Non-pigmented ciliary epithelial cell (primary cell): ENCODE measurements around the gene WDR70.
"Not testable (repeated sequence)": the region's sequence is repeated elsewhere in the genome, so short reads cannot be mapped to it uniquely, and the experiment has no call there.

Experiments
- DNase-seq: peaks from one replicate; pipeline ENCODE4 v3.0.0-alpha.2; 2010; ENCODE audit warnings: low read depth

Gene WDR70

DNA sequence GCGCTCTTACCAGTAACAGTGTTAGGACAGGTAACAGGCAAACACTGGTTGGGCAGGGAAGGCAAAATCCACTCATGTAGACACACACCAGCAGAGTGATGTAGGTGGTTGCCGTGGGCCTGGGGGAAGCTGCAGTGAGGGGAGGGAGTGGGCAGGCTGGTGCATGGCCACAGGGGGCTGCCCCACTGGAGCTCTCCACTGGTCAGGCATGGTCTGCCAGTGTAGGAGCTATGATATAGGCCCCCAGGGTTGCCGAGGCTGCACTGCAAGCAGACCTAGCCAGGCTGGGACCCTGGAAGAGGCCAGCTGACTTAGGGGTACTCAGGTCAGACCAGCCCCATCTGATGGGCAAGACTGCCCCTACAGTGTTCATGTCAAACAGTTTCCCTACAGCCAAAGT lies 306.1 kb downstream of the WDR70 start:
- DNase-seq = no peak

DNA sequence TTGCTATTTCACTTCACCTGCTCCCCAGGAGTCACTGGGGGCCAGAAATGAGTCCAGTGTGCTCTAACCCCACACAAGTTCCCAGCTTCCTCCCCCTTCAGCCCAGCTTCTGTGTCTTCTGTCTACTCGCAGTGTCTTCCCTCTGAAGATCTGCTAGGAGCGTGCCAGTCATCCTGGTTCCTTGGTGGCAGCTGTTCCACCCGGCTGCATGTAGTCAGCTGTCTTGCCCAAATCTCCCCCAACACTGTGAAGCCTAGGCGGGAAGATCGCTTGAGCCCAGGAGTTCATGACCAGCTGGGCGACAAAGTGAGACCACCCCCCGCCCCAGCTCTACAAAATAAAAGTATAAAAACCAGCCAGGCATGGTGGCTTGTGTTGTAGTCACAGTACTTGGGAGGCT lies 306.7 kb downstream of the WDR70 start:
- DNase-seq = no peak

DNA sequence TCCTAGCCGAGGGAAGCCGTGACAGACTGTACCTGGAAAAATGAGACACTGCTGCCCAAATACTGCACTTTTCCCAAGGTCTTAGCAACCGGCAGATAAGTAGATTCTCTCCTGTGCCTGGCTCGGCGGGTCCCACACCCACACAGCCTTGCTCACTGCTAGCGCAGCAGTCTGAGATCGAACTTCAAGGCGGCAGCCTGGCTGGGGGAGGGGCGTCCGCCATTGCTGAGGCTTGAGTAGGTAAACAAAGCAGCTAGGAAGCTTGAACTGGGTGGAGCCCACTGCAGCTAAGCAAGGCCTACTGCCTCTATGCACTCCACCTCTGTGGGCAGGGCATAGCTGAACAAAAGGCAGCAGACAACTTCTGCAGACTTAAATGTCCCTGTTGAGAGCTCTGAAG lies 309.8 kb downstream of the WDR70 start:
- not testable (repeated sequence) for DNase-seq

DNA sequence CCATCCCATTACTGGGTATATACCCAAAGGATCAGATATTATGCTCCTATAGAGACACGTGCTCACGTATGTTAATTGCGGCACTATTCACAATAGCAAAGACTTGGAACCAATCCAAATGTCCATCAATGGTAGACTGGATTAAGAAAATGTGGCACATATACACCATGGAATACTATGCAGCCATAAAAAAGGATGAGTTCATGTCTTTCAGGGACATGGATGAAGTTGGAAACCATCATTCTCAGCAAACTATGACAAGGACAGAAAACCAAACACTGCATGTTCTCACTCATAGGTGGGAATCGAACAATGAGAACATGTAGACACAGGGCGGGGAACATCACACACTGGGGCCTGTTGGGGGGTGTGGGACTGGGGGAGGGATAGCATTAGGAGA lies 315.2 kb downstream of the WDR70 start:
- not testable (repeated sequence) for DNase-seq

DNA sequence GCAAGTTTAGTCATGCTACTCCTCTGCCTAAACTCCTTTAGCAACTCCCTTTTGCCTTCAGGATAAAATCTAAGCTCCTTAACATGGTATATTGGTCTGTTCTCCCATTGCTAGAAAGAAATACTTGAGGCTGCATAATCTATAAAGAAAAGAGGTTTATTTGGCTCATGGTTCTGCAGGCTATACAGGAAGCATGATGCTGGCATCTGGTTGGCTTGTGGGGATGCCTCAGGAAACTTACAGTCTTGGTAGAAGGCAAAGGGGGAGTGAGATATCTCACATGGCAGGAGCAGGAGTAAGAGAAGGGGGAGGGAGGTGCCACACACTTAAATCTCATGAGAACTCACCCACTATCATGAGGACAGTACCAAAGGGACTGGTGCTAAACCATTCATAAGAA lies 315.7 kb downstream of the WDR70 start:
- DNase-seq = no peak

DNA sequence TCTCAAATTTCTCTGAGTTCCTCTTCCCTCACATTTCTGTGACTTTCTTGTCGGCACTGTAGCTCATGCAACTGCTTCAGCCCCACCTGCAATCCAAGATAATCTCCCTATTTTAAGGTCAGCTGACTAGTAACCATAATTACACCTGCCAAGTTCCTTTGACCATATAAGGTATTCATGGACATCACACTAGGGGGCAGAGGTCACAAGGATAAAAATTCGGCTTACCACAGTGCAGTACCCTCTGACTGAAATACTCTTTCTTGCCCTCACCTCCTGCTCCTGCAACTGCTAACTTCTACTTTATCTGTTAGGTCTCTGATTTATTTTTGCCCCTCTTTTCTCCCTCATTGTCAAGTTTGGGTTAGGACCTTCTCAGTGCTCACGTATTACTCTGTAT lies 316.5 kb downstream of the WDR70 start:
- no peak for DNase-seq

DNA sequence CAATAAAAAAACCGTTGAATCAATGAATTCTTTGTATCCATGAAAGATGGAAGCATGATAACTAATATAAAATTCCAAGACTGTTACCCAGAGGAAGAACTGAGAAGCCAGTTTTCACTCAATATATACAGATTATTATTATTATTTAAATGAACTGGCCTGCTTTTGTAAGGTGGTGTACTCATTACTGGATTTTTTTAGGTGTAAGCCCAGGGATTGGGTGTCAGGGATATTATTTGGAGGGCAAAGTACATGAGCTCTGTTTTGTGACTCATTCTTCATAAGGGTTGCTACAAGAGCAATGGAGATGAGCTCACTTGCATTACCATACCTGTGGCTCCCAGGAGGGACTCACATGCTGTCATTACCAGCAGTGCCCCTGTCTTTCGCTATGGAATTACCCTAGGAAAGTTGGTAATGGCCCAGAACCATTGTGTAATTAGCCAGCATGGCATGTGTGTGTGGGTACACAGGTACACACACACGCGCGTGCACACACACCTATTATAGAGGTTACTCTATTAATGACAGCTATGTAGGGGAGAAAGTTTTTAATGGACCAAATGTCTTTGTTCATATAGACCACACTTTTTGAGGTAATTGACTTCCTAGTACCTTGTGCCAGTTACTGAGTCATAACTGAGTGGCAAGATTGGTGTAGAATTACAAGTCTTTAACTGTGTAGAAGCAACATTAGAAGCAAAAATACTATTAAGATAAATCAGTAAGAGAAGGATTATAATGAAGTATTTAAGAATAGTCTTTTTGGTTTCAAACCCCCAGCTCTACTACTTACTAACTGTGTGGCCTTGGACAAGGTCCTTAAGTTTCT lies 317.3 kb downstream of the WDR70 start:
- DNase-seq = no peak

DNA sequence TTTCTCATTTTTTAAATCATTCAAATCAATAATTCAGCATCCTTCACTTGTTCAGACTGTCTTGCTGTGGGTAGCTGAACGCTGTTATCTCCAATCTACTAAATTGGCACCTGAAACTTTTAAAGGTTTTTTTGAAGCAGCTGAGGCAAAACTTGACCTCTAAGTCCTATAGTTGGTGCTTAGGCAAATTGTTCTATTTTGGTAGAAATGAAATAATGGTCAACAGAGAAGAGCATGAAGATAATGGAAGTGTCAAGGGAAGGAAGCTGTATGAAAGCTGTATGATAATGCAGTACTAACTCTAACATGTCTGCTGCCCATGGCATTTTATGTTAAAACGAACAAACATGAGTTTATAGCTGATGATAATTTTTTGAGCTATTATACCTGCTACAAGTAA lies 322.8 kb downstream of the WDR70 start:
- no peak for DNase-seq

DNA sequence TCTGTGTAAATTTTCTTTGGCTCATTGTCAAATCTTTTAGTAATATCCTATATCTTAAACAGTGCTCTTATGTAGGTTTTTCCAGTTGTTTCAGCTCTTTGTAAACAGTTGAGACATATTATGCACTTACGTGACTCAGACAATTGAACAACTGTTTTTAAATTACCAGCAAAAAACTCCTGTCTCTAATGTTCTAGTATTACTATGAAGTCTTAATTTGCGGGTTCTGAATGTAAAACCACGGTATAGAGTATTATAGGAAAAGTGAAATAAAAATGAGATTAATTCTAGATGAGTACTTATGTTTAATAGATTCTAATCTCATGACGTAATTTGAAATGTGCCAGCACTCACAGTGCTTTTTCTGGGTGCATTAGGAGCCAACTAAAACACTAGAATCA lies 324.7 kb downstream of the WDR70 start:
- no peak for DNase-seq

DNA sequence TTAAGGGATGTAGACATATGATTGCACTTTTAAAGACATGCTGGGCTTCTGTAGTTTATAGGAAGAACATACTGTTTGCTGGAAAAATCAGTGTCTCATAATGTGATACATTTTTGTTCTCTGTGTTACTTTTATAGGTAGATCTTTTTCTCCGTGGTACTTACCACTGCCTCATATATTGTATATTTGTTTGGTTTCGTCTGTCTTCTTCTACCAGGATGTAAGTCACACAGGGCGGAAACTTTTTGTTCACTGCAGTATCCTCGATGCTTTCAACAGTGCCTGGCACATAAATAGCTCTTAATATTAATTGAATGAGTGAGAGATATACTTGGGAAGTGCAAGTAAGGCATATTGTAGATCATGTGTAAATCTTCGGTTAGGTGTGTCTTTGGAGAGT lies 325.3 kb downstream of the WDR70 start:
- DNase-seq = no peak

DNA sequence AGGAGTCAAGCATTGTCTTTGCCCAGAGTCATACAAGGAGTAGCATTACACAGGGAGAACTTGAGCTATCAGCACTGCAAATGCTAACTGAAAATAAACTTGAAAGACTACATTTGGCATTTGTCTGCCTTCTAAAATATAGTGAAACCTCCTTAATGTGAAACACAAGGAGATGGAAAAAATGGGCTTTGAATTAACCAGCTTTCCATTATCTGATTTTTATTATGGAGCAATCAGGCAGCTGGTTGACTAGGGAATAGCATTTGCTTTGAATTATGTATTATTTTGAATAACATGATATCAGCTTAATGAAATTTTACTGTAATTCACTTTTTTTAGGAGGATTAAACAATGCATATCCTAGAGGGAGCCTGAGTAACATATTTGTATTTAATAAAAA lies 329.9 kb downstream of the WDR70 start:
- DNase-seq = no peak

DNA sequence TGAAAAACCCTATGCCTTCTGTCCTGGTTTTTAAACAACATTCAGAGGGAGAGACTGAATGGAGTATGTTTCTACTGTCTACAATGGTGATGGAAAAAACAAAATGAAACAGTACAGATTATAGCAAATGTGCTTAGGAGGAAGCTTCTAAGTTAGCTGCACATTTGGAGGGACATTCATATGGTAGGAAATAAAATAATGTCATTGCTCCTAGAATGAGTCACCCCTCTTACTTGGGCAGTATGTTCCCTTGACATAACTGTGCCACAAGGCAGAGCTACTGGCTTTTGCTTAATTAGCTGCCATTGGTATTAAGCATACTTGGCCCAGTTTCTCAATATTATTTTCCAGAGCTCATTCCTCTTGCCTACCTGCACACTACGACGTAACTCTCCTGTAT lies 331.8 kb downstream of the WDR70 start:
- DNase-seq = no peak

DNA sequence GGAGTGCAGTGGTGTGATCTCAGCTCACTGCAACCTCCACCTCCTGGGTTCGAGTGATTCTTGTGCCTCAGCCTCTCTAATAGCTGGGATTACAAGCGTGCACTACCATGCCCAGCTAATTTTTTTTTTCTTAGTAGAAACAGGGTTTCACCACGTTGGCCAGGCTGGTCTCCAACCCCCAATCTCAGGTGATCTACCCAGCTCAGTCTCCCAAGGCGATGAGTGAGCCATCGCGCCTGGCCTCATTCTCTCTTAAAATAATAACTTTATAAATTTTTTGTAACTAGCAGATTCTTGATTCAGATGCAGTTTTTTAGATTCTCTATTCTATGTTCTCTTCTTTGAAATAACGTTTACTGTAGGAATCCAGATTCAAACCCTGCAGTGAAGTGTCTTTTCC lies 333.6 kb downstream of the WDR70 start:
- DNase-seq = no peak

DNA sequence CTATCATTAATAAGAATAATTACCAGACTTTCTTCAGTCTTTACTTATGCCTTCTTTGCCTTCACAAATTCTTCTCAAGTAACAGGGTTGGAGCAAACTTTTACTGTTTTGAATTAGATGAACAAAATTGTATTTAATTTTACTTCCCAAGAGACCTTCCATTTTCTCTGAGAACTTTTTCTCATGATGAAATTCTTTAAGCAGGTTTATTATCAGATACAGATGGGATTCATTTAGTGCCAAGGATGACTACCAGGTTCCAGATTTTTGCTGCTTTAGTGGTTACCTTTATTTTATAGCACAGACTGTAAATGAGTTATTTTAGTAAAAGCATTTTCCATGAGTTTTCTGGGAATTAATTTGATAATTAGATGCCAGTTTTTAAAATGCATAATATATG lies 335.6 kb downstream of the WDR70 start:
- DNase-seq = no peak

DNA sequence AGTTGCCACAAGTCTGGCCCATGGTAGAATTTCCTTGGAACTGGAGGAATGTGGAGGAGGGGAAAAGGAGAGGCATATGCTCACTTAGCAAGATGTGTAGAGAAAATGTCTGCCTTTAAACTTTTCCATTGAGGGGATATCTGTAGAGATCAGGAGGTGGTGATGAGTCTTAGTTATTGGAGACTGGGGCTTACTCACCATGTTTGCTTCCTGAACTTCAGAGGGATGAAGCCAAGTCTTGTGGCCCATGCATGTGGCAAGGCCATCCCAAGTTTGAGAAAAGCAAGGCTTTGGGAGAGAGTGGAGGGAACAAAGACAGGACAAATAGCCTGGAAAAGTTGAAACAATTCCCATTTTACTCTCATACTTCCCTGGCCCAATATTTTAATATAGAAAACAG lies 336.2 kb downstream of the WDR70 start:
- DNase-seq = no peak

DNA sequence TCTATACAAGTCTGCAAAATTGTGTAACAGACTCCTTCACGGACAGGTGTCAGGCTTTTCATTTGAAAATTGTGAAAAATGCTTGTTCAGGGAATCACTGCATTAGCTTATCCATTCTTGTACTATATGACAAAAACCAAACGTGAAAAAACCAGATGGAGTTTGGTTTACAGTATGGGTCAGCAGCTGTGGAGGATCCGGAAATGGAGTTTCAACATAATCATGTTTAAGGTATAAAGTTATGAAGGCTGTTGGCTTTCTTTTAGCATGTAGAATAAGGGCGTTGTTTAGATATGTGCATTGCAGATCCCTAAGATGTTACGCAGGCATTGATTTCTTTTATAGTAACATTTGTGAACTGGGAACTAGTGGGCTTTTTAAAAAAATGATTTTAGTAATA lies 336.9 kb downstream of the WDR70 start:
- no peak for DNase-seq

DNA sequence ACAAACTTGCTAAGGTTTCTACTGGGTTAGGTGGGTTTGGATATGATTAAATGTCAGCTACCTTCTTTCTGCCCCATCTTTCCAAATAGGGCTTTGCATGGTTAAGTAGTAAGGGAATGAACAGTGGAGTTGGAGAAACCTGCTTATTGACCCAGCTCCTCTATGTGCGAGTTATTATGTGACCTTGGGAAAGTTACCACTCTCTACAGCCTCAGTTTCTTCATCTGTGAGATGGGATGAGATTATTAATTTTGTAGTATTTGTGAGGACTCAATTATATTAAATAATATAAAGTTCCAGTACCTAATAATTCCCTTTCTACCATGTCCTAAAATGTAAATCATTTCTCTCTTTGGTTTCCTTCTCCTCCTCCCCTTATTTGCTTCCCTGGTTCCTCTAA lies 337.3 kb downstream of the WDR70 start:
- no peak for DNase-seq

DNA sequence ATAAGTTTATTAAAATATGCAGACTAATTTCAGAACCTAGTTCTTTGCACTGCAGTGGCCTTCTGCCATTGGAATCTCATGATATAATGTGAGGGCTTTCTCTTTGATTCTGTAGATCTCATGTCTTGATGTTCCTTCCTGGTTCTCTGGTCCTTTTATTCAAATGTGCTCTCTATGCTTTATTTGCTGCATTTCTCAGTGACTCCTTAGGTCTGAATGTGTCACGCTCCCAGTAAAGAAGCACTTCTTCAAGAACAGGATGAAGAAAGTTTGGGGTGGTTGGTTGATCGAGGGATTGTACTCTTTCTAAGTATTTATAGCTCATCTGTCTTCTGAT lies 338.1 kb downstream of the WDR70 start:
- DNase-seq = no peak

DNA sequence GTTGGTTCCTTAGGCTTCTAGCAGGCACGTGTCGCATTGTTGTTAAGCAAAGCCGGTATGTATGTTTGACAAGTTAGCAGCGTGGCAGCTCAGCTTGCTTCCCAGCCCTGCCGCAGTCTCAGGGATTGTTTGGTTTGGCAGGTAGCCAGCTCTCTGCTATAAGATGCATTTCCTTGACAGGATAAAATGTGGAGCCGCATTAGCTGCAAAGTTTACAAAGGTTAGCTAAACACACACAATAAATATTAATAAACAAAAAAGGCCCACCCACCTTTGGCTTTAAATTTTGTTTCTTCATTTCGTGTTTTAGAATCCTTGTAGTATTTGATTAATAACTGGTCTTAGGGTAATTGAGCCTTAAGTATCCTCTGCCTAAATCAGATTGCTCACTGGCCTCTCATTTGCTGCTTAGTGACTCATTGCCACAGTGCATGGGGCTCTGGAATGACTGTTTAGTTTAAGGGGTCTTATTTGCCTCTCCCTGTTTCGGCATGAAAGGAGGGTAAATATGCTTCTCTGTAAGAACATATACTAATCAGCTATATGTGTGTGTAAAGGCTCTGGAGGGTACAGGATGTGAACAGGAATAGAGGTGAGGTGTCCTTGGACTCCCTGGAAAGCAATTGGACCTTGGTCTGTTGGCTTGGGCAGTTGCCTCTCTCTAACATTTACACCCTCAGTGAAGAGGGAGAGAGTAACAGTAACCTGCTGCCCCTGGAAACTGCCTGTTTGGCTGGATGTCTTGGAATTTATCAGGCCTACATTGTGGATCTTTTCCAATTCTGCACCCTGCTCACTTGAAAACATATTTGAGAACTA lies 338.7 kb downstream of the WDR70 start:
- no peak for DNase-seq

DNA sequence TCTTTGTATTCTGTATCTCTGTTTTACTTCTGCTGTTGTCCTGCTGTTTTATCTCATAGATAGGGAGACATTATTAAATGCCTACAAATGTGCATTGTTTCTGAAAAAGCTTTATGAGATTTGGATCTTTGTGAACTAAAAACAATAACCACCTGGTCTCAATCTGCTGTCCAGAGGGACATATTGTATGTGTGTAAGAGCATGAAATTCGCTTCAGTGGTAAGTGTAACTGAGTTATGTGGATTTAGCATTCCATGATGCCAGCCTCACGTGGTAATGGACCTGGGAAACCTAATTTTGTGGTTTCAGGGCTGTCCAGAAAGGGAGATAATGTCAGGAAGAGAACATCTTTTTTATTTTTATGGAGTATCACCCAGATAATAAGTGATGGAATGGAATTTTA lies 341.4 kb downstream of the WDR70 start:
- DNase-seq = no peak

DNA sequence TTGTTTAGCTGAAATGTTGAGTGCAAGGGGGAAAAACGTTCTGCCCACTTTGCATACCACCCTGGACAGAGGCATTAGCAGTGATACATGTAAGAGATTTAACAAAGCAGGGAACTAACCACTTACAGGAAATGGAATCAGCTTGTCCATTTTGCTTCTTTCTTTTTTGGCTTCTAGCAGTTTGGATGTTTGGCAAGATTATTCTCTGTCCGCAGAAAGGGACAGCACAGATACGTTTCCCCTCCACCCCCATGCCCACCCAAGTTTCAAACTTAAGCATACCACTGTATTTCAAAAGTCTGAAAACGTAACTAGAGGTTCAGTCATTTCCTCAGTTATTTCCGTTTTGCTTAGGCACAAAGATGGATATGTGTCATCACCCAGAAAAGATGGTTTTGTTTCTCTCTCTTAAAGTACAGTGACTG lies 342.3 kb downstream of the WDR70 start:
- no peak for DNase-seq

DNA sequence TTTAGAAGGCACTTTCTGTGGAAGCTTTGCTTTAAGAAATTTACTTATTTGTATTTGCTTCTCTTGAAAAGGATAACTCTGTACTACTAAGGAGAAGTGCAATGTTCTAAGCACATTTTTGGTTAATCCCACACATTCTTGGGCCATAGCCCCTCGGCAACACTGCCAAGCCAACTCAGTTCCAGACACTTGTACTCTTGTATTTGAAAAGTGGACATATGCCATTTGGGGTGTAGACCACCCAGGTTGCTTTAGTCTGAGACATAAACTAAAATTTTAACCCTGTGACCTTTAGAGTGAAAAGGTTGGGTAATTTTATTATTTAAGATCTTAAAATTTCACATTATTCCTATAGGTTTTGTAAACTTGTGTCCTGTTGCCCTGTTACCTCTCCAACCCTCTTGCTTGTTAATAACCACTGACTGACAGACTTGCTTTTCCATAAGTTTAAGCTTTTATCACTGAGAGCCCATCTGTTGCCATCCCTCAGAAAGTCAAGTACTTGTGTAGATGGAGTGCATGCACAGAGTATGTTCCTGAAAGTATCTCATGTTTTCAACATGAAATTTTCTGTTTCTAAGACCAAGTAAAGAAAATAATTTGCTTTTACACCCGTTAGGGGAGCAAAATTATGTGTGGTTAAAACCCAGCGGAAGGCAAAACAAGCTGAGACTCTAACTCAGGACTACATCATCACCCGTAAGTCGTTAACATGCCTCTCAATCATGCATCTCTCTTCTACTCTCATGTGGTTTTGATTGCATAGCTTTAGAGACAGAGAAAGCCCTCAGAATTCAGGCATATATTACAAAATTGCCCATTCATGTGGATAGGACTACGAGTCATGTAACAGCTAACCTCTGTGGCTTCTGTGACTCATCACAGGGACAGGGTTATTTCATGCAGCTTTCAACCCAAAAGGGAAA lies 343.4 kb downstream of the WDR70 start:
- DNase-seq = peak; percentile 89
